A549 (cell line): Measurements from ENCODE around the gene VAV3. TPM values are rescaled to one million over a fixed set of nuclear protein-coding genes. Genes with fewer than 3 reads are reported as not detected.

Experiments
- ATAC-seq, 2 experiments: fragments of 200-7000 bp in 1 of 2; fragments of >200 bp in 1 of 2; cut with Nextera tagmentation in 1 of 2; cut with Tn5 transposase in 1 of 2; 3 replicates each; pipeline versions ENCODE4 v1.8.0 to v1.9.1; 2018 to 2020; ENCODE audit warnings: mild to moderate bottlenecking in 1 of 2, moderate library complexity in 1 of 2
- CTCF ChIA-PET: fragments of 300-600 bp; sonication (Branson Sonifier 250); formaldehyde crosslinking; extraction: SDS; loops from one replicate; lab custom pipeline; 2021; ENCODE audit warnings: antibody characterized with exemption, inconsistent platforms; lab: Yijun Ruan, JAX
- POLR2A ChIA-PET: fragments of 350-600 bp; formaldehyde crosslinking; extraction: SDS; loops from one replicate; lab custom pipeline; 2021; ENCODE audit warnings: antibody characterized with exemption, inconsistent platforms; lab: Yijun Ruan, JAX
- DNase-seq, 2 experiments: peaks; one replicate each; pipeline versions ENCODE4 v3.0.0 to v3.0.0-alpha.2; 2011 to 2016; ENCODE audit warnings: low read depth in 1 of 2, low spot score in 1 of 2
- FAIRE-seq: peaks from 2 replicates; lab custom pipeline; 2011; peaks lifted over from hg19 to GRCh38; lab: Jason Lieb, UNC
- H3K27ac ChIP-seq, 2 experiments: fragments of >200 bp; sonication (Bioruptor Twin); formaldehyde crosslinking; 3 replicates each; pipeline ENCODE4 v1.5.1; 2016 to 2017
- H3K4me1 ChIP-seq: fragments of >200 bp; sonication (Bioruptor Twin); formaldehyde crosslinking; 3 replicates; pipeline ENCODE4 v1.6.1; 2016
- H3K4me2 ChIP-seq: fragments of >200 bp; sonication (Bioruptor Twin); formaldehyde crosslinking; 3 replicates; pipeline ENCODE4 v1.6.1; 2016
- H3K4me3 ChIP-seq: fragments of >200 bp; sonication (Bioruptor Twin); formaldehyde crosslinking; 3 replicates; pipeline ENCODE4 v1.5.1; 2016
- H3K9me3 ChIP-seq: fragments of >200 bp; sonication (Bioruptor Twin); formaldehyde crosslinking; 3 replicates; pipeline ENCODE4 v1.6.1; 2016
- ATOH8 ChIP-seq: fragments of 250-450 bp; sonication (Bioruptor Pico); IDR thresholded peaks from 2 replicates; pipeline ENCODE4 v1.5.0; 2020; ENCODE audit warnings: low read depth, mild to moderate bottlenecking, moderate library complexity
- BCL3 ChIP-seq: fragments of >200 bp; sonication (Bioruptor Twin); formaldehyde crosslinking; IDR thresholded peaks from 3 replicates; pipeline ENCODE4 v1.6.1; 2016
- BHLHE40 ChIP-seq: IDR thresholded peaks from 2 replicates; pipeline ENCODE4 v1.6.1; 2012; ENCODE audit warnings: low read depth, low read length, inconsistent platforms
- CBX2 ChIP-seq: fragments of 200-600 bp; sonication (generic); IDR thresholded peaks from 2 replicates; pipeline ENCODE4 v1.6.1; 2016; ENCODE audit warnings: low read depth, mild to moderate bottlenecking, borderline replicate concordance
- EHMT2 ChIP-seq: fragments of 200-600 bp; sonication (generic); IDR thresholded peaks from 2 replicates; pipeline ENCODE4 v1.6.1; 2016; ENCODE audit warnings: antibody characterized with exemption, low read depth, mild to moderate bottlenecking, moderate library complexity
- ELK1 ChIP-seq: fragments of 150-350 bp; IDR thresholded peaks from 2 replicates; pipeline ENCODE4 v1.6.1; 2014; ENCODE audit warnings: low read depth, mild to moderate bottlenecking, low read length
- EP300 ChIP-seq, 2 experiments: fragments of >200 bp; sonication (Bioruptor Twin); formaldehyde crosslinking; IDR thresholded peaks; 2 replicates in 1 of 2; 3 replicates in 1 of 2; pipeline ENCODE4 v1.6.1; 2016 to 2017
- FOSL2 ChIP-seq, 2 experiments: fragments of 450-650 bp in 1 of 2; fragments of >200 bp in 1 of 2; sonication (Bioruptor Twin) in 1 of 2; formaldehyde crosslinking; IDR thresholded peaks; 2 replicates each; pipeline versions ENCODE4 v1.5.0 to v1.6.1; 2016 to 2020; ENCODE audit warnings: mild to moderate bottlenecking in 1 of 2, moderate library complexity in 1 of 2
- GATA3 ChIP-seq: IDR thresholded peaks from 2 replicates; pipeline ENCODE4 v1.6.1; 2012; ENCODE audit warnings: borderline replicate concordance
- HDAC2 ChIP-seq: fragments of 200-600 bp; sonication (generic); IDR thresholded peaks from 2 replicates; pipeline ENCODE4 v1.6.1; 2016
- HES2 ChIP-seq: fragments of >200 bp; sonication (Bioruptor Twin); formaldehyde crosslinking; IDR thresholded peaks from 2 replicates; pipeline ENCODE4 v1.6.1; 2016
- HMGXB4 ChIP-seq: fragments of 250-450 bp; sonication (Bioruptor Pico); IDR thresholded peaks from 2 replicates; pipeline ENCODE4 v1.5.0; 2021; ENCODE audit warnings: mild to moderate bottlenecking, moderate library complexity, borderline replicate concordance
- HOXB5 ChIP-seq: fragments of 250-450 bp; sonication (Bioruptor Pico); IDR thresholded peaks from 2 replicates; pipeline ENCODE4 v1.5.0; 2020; ENCODE audit warnings: mild to moderate bottlenecking, moderate library complexity
- MAFK ChIP-seq: fragments of 450-650 bp; IDR thresholded peaks from 2 replicates; pipeline ENCODE4 v1.6.1; 2014; ENCODE audit not compliant: partially characterized antibody
- MAX ChIP-seq: IDR thresholded peaks from 2 replicates; pipeline ENCODE4 v1.6.1; 2012
- PBX3 ChIP-seq: IDR thresholded peaks from 2 replicates; pipeline ENCODE4 v1.6.1; 2012
- POLR2AphosphoS2 ChIP-seq: conservative IDR thresholded peaks from 2 replicates; pipeline ENCODE4 v1.6.1; 2012; ENCODE audit warnings: low read length, improper control_type of control experiment, inconsistent platforms
- RAD21 ChIP-seq, 2 experiments: fragments of >200 bp in 1 of 2; sonication (Bioruptor Twin) in 1 of 2; formaldehyde crosslinking in 1 of 2; IDR thresholded peaks in 1 of 2; conservative IDR thresholded peaks in 1 of 2; 2 replicates in 1 of 2; 3 replicates in 1 of 2; pipeline ENCODE4 v1.6.1; 2012 to 2018; ENCODE audit warnings: inconsistent platforms in 1 of 2
- RARB ChIP-seq: fragments of 250-450 bp; sonication (Bioruptor Pico); IDR thresholded peaks from 2 replicates; pipeline ENCODE4 v1.8.0; 2021; ENCODE audit warnings: mild to moderate bottlenecking, moderate library complexity
- REST ChIP-seq: fragments of 200-600 bp; sonication (generic); IDR thresholded peaks from 2 replicates; pipeline ENCODE4 v1.6.1; 2016; ENCODE audit warnings: antibody characterized with exemption, mild to moderate bottlenecking, moderate library complexity
- USF2 ChIP-seq: fragments of 450-650 bp; IDR thresholded peaks from 2 replicates; pipeline ENCODE4 v1.6.1; 2014; ENCODE audit warnings: antibody characterized with exemption
- ZSCAN20 ChIP-seq: fragments of 250-450 bp; sonication (Bioruptor Pico); IDR thresholded peaks from 2 replicates; pipeline ENCODE4 v1.8.0; 2022; ENCODE audit warnings: mild to moderate bottlenecking, moderate library complexity
- whole genome bisulfite sequencing: methylation state at CpG from one replicate; pipeline ENCODE4 v1.1.6; 2017; ENCODE audit errors: missing lambda C conversion rate; 5-methylcytosine and 5-hydroxymethylcytosine counted together
- polyA plus RNA-seq, 4 experiments: library from polyadenylated mRNA; depleted of rRNA in 3 of 4; stranded (reverse); fragments of >200 nt; fragmentation: RNase III in 1 of 4; extraction: RNeasy Plus Mini Kit Qiagen cat#74134 plus additional on column Dnase treatment in 1 of 4; gene quantifications; 2 replicates in 3 of 4; 3 replicates in 1 of 4; pipeline ENCODE4 v1.2.3, GENCODE V29; 2011 to 2017

Gene VAV3
- polyA plus RNA-seq, 2 of the 4 experiments (the other 2 are of a cell fraction) = 12.8 to 22.7 TPM

GRCh38 chr1:107867897-107868296 lies 97.1 kb downstream of the VAV3 start:
- H3K27ac ChIP-seq = no peak overlapping the region
- ATAC-seq (no peak), DNase-seq (no peak), FAIRE-seq (no peak)
- no peaks in the 10 kb centered on the region for H3K9me3 ChIP-seq
- TF ChIP-seq HES2 (no peak), EHMT2 (no peak), RAD21 (conservative IDR thresholded peaks at IDR 0.05 in 1 of 2, IDR thresholded peaks at IDR 0.05 in 1 of 2) (no peak), RARB (no peak), USF2 (no peak), HDAC2 (no peak), PBX3 (no peak), POLR2AphosphoS2 (no peak), MAFK (no peak), REST (no peak), ATOH8 (CRISPR knock-in tag) (no peak), MAX (no peak), ZSCAN20 (CRISPR knock-in tag) (no peak), EP300 (IDR thresholded peaks at IDR 0.05) (no peak), HOXB5 (CRISPR knock-in tag) (no peak), CBX2 (no peak)
- H3K4me2 ChIP-seq = no peak overlapping the region
- no peak overlapping the region for H3K4me3 ChIP-seq
- ChIA-PET POLR2A (no interaction called here), CTCF (no interaction called here)
- no peaks in the 10 kb centered on the region for H3K4me1 ChIP-seq
- WGBS = 0% methylated on average over 1 of the region's 1 CpG

- no peak for ATAC-seq
- no peaks in the 10 kb centered on the region for H3K9me3 ChIP-seq
- 0% methylated on average over 2 of the region's 2 CpGs for WGBS
- ChIA-PET POLR2A (no interaction called here), CTCF (no interaction called here)
- DNase-seq = no peak
- no peak overlapping the region for H3K4me3 ChIP-seq
- no peaks in the 10 kb centered on the region for H3K4me1 ChIP-seq
- no peak overlapping the region for H3K4me2 ChIP-seq
- no peak overlapping the region for H3K27ac ChIP-seq
- FAIRE-seq = no peak
- TF ChIP-seq PBX3 (no peak), RARB (no peak), HMGXB4 (CRISPR knock-in tag) (no peak), ELK1 (no peak), GATA3 (no peak), BHLHE40 (no peak), HES2 (no peak), FOSL2 (IDR thresholded peaks at IDR 0.05) (no peak), FOSL2 (CRISPR knock-in tag; IDR thresholded peaks at IDR 0.05) (no peak), BCL3 (no peak)
Measured at GRCh38 chr1:107867422-107867821, 97.6 kb downstream of the VAV3 start.
